Stimulated activated CD4-positive, alpha-beta T cell treated with anti-CD3 and anti-CD28 coated beads, TNF-alpha, amount 100 ng/mL, for 4 hours (primary cell): ENCODE measurements around the gene CNOT3.
"Not testable (repeated sequence)": the region's sequence is repeated elsewhere in the genome, so short reads cannot be mapped to it uniquely, and the experiment has no call there.

Source experiments
- DNase-seq, 3 experiments: peaks; one replicate each; pipeline ENCODE4 v3.0.0-alpha.2; 2020; ENCODE audit warnings: low read depth in 3 of 3

Gene CNOT3

GRCh38 chr19:54169149-54169740 is 31.7 kb downstream of the CNOT3 start:
- DNase-seq: no peak

- DNase-seq: not testable (repeated sequence)
Measured at GRCh38 chr19:54171736-54172431, 34.3 kb downstream of the CNOT3 start.

- DNase-seq: no peak
Measured at GRCh38 chr19:54172471-54173358, 35.2 kb downstream of the CNOT3 start, which contains the start of gene TMC4. TSS of gene TMC4 (minus strand) at chr19:54173160. CDS start at chr19:54173117, 43 bp downstream.

GRCh38 chr19:54173359-54173699 is 35.8 kb downstream of the CNOT3 start:
- no peak for DNase-seq

GRCh38 chr19:54173951-54174834 is 36.6 kb downstream of the CNOT3 start:
- no peak for DNase-seq

- no peak for DNase-seq
Measured at GRCh38 chr19:54178581-54179261, 41.2 kb downstream of the CNOT3 start.

GRCh38 chr19:54179262-54179852 is 41.8 kb downstream of the CNOT3 start:
- no peak for DNase-seq

GRCh38 chr19:54179921-54180461 is 42.4 kb downstream of the CNOT3 start:
- no peak for DNase-seq

GRCh38 chr19:54180691-54181091 is 43.1 kb downstream of the CNOT3 start:
- no peak for DNase-seq

- DNase-seq: not testable (repeated sequence)
Measured at GRCh38 chr19:54181894-54182293, 44.3 kb downstream of the CNOT3 start.

- no peak for DNase-seq
Measured at GRCh38 chr19:54183431-54183830, 45.9 kb downstream of the CNOT3 start.

- no peak for DNase-seq
Measured at GRCh38 chr19:54186351-54186750, 48.8 kb downstream of the CNOT3 start.

GRCh38 chr19:54186934-54187381 is 49.4 kb downstream of the CNOT3 start:
- DNase-seq: no peak

- peak in 2 of 3 experiments; percentile 37 to 56 for DNase-seq
Measured at GRCh38 chr19:54188215-54188871, 50.8 kb downstream of the CNOT3 start.

GRCh38 chr19:54189145-54189734 is 51.7 kb downstream of the CNOT3 start, which contains the start of gene MBOAT7:
TSS of gene MBOAT7 (minus strand) at chr19:54189580. CDS start at chr19:54188508, 1,072 bp downstream.
- no peak for DNase-seq

- DNase-seq: peak; percentile 99 to 100 (median 100)
Measured at GRCh38 chr19:54189735-54190502, 52.4 kb downstream of the CNOT3 start.

GRCh38 chr19:54190503-54191010 is 53.0 kb downstream of the CNOT3 start:
- peak; percentile 99 to 100 (median 100) for DNase-seq
